Measurements from ENCODE around the gene FBXL14. TPM values are rescaled to one million over a fixed set of nuclear protein-coding genes. Genes with fewer than 3 reads are reported as not detected.

The FBXL14 gene
- total and polyA plus RNA-seq, 2 of the 13 experiments (the other 11 are each of a cell fraction or from before 2014, with no cell fraction given) = 7.0 to 7.4 TPM

DNA sequence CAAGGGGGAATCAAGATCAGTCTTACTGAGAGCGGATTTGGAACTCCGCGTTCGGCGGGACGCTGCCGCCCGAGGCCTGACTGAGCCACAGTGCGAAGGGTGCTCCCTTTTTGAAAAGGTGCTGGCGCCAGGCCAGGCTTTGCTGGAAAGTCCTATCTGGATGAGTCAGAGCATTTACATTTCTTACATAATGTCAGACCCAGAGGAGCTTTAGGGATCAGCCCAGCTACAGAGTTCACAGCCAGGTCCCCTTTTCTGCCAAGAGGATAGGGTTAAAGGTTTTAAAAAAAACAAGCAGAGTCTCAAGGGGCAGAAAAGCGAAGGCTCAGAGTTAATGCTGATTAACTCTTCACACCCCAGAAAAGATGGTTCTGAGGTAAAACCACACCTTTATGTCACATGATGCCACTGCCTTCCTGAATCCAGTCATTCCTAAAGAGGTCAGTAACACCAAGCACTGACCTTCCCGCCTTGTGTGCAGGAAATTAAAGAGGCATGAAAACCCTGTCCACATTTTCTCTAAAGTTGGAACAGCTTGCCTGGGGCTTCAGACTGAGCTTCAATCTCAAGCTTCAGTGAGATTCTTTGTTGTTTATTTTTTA lies 11.7 kb upstream of the FBXL14 start (continued):
- TF ChIP-seq ZNF253 (CRISPR knock-in tag; IDR thresholded peaks at IDR 0.05; ENCODE audit: borderline replicate concordance) = no peak
- no peak for TF ChIP-seq MYC (CRISPR knock-in tag; IDR thresholded peaks at IDR 0.05; ENCODE audit: borderline replicate concordance)
- TF ChIP-seq, protein P1, sequence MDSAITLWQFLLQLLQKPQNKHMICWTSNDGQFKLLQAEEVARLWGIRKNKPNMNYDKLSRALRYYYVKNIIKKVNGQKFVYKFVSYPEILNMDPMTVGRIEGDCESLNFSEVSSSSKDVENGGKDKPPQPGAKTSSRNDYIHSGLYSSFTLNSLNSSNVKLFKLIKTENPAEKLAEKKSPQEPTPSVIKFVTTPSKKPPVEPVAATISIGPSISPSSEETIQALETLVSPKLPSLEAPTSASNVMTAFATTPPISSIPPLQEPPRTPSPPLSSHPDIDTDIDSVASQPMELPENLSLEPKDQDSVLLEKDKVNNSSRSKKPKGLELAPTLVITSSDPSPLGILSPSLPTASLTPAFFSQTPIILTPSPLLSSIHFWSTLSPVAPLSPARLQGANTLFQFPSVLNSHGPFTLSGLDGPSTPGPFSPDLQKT (CRISPR knock-in tag; IDR thresholded peaks at IDR 0.05; ENCODE audit: borderline replicate concordance) = no peak
- TF ChIP-seq, protein P2, sequence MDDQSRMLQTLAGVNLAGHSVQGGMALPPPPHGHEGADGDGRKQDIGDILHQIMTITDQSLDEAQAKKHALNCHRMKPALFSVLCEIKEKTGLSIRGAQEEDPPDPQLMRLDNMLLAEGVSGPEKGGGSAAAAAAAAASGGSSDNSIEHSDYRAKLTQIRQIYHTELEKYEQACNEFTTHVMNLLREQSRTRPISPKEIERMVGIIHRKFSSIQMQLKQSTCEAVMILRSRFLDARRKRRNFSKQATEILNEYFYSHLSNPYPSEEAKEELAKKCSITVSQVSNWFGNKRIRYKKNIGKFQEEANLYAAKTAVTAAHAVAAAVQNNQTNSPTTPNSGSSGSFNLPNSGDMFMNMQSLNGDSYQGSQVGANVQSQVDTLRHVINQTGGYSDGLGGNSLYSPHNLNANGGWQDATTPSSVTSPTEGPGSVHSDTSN (CRISPR knock-in tag; IDR thresholded peaks at IDR 0.05; ENCODE audit: borderline replicate concordance) = no peak
- no peak for TF ChIP-seq ZNF782 (CRISPR knock-in tag; IDR thresholded peaks at IDR 0.05; ENCODE audit: borderline replicate concordance)
- no peak for TF ChIP-seq JUN (CRISPR knock-in tag; IDR thresholded peaks at IDR 0.05)
- TF ChIP-seq SKI (IDR thresholded peaks at IDR 0.05; ENCODE audit: partially characterized antibody) = no peak
- no peak for TF ChIP-seq DNMT3B (CRISPR knock-in tag; conservative IDR thresholded peaks at IDR 0.05)
- TF ChIP-seq ZNF607 (CRISPR knock-in tag; IDR thresholded peaks at IDR 0.05; ENCODE audit: borderline replicate concordance) = no peak
- no peak for TF ChIP-seq ZMYM3 (CRISPR knock-in tag; IDR thresholded peaks at IDR 0.05)
- TF ChIP-seq, protein P3, sequence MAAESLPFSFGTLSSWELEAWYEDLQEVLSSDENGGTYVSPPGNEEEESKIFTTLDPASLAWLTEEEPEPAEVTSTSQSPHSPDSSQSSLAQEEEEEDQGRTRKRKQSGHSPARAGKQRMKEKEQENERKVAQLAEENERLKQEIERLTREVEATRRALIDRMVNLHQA (CRISPR knock-in tag; IDR thresholded peaks at IDR 0.05) = no peak
- TF ChIP-seq, protein P4, sequence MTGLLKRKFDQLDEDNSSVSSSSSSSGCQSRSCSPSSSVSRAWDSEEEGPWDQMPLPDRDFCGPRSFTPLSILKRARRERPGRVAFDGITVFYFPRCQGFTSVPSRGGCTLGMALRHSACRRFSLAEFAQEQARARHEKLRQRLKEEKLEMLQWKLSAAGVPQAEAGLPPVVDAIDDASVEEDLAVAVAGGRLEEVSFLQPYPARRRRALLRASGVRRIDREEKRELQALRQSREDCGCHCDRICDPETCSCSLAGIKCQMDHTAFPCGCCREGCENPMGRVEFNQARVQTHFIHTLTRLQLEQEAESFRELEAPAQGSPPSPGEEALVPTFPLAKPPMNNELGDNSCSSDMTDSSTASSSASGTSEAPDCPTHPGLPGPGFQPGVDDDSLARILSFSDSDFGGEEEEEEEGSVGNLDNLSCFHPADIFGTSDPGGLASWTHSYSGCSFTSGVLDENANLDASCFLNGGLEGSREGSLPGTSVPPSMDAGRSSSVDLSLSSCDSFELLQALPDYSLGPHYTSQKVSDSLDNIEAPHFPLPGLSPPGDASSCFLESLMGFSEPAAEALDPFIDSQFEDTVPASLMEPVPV (CRISPR knock-in tag; IDR thresholded peaks at IDR 0.05) = 0 out of 2 replicates have a peak, but pooled peaks have one; percentile 66
- TF ChIP-seq KDM5A (IDR thresholded peaks at IDR 0.05; ENCODE audit: borderline replicate concordance, low read length) = no peak
- TF ChIP-seq SPEN (CRISPR knock-in tag; IDR thresholded peaks at IDR 0.05; ENCODE audit: low read depth) = peak; percentile 51
- no peak for TF ChIP-seq ZNF816 (CRISPR knock-in tag; IDR thresholded peaks at IDR 0.05; ENCODE audit: borderline replicate concordance)
- no peak for TF ChIP-seq ZSCAN25 (CRISPR knock-in tag; IDR thresholded peaks at IDR 0.05)
- no peak for TF ChIP-seq ZBTB42 (CRISPR knock-in tag; IDR thresholded peaks at IDR 0.05)
- TF ChIP-seq TEAD3 (CRISPR knock-in tag; optimal IDR thresholded peaks at IDR 0.05; ENCODE audit: borderline replicate concordance) = peak; percentile 64
- TF ChIP-seq, protein P5, sequence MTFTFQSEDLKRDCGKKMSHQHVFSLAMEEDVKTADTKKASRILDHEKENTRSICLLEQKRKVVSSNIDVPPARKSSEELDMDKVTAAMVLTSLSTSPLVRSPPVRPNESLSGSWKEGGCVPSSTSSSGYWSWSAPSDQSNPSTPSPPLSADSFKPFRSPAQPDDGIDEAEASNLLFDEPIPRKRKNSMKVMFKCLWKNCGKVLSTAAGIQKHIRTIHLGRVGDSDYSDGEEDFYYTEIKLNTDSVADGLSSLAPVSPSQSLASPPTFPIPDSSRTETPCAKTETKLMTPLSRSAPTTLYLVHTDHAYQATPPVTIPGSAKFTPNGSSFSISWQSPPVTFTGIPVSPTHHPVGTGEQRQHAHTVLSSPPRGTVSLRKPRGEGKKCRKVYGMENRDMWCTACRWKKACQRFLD (CRISPR knock-in tag; IDR thresholded peaks at IDR 0.05; ENCODE audit: borderline replicate concordance) = no peak
- TF ChIP-seq SSRP1 (CRISPR knock-in tag; IDR thresholded peaks at IDR 0.05) = no peak
- TF ChIP-seq ATF7-NPFF (CRISPR knock-in tag; IDR thresholded peaks at IDR 0.05; ENCODE audit: low read depth) = no peak
- TF ChIP-seq CBX1 (IDR thresholded peaks at IDR 0.05; ENCODE audit: low read depth) = no peak
- no peak for TF ChIP-seq RCOR2 (CRISPR knock-in tag; IDR thresholded peaks at IDR 0.05)
- TF ChIP-seq, protein P6, sequence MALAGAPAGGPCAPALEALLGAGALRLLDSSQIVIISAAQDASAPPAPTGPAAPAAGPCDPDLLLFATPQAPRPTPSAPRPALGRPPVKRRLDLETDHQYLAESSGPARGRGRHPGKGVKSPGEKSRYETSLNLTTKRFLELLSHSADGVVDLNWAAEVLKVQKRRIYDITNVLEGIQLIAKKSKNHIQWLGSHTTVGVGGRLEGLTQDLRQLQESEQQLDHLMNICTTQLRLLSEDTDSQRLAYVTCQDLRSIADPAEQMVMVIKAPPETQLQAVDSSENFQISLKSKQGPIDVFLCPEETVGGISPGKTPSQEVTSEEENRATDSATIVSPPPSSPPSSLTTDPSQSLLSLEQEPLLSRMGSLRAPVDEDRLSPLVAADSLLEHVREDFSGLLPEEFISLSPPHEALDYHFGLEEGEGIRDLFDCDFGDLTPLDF (CRISPR knock-in tag; IDR thresholded peaks at IDR 0.05) = no peak
- no peak for TF ChIP-seq RBM22 (optimal IDR thresholded peaks at IDR 0.05; ENCODE audit: low read length)

Measured in HepG2 (cell line).